LNCaP clone FGC (cell line): Measurements from ENCODE around the gene TSR3.

Experiments used
- DNase-seq: peaks from one replicate; pipeline ENCODE4 v3.0.0-alpha.2; 2011; ENCODE audit warnings: low read depth
- H3K4me3 ChIP-seq: 2 replicates; pipeline ENCODE4 v1.5.1; 2011; ENCODE audit warnings: mild to moderate bottlenecking, low read depth, low read length, control low read depth
- TF ChIP-seq, protein P1 (sequence below): IDR thresholded peaks from 2 replicates; pipeline ENCODE4 v1.5.1; 2012; ENCODE audit warnings: mild to moderate bottlenecking; ENCODE audit not compliant: control insufficient read depth, insufficient read depth; ENCODE audit errors: extremely low read depth

TSR3 gene

DNA sequence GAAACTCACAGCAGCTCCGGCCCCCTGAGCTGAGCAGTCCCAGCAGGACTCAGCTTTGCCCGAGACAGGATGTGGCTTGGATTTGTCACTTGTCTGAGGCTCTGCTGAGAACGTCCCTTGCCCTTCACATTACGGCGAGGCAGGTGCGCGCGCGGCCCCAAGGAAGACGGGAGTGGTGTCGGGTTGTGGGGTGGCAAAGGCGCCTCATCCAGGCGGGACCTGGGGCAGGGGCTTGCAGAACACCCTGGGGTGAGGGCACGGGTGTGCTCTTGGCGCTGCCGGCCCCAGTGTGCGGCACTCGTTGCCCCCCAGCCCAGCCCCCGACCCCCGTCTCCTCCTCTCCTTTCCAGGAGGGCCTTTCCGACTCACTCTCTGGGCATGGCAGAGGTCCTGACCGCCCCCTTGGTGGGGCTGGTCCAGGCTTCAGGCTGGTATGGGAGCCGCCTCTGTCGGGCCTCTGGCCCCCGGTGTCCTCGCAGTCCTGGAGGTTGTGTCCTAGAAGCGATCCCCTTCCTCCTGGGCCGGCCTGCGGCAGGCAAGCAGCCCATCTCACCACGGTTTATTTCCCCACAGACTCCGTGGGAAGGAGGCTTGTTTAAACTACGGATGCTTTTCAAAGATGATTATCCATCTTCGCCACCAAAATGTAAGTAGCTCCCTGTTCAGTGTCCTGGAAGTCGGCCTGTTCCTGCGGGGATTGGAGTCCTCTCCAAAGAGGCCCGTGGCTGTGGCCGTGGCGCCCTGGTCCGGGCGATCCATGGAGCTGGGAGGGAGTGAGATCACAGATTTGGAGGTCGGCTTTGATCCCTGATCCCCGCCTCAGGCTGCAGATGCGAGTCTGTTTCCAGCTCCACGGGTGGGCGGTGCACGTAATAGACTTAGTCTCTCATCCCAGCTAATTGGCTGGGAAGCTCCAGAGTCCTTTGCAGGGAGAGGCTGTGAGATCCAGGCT, 36.3 kb downstream of the TSR3 start:
- TF ChIP-seq, protein P1, sequence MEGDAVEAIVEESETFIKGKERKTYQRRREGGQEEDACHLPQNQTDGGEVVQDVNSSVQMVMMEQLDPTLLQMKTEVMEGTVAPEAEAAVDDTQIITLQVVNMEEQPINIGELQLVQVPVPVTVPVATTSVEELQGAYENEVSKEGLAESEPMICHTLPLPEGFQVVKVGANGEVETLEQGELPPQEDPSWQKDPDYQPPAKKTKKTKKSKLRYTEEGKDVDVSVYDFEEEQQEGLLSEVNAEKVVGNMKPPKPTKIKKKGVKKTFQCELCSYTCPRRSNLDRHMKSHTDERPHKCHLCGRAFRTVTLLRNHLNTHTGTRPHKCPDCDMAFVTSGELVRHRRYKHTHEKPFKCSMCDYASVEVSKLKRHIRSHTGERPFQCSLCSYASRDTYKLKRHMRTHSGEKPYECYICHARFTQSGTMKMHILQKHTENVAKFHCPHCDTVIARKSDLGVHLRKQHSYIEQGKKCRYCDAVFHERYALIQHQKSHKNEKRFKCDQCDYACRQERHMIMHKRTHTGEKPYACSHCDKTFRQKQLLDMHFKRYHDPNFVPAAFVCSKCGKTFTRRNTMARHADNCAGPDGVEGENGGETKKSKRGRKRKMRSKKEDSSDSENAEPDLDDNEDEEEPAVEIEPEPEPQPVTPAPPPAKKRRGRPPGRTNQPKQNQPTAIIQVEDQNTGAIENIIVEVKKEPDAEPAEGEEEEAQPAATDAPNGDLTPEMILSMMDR, result no peak
- no peak overlapping the region for H3K4me3 ChIP-seq
- DNase-seq, result no peak

DNA sequence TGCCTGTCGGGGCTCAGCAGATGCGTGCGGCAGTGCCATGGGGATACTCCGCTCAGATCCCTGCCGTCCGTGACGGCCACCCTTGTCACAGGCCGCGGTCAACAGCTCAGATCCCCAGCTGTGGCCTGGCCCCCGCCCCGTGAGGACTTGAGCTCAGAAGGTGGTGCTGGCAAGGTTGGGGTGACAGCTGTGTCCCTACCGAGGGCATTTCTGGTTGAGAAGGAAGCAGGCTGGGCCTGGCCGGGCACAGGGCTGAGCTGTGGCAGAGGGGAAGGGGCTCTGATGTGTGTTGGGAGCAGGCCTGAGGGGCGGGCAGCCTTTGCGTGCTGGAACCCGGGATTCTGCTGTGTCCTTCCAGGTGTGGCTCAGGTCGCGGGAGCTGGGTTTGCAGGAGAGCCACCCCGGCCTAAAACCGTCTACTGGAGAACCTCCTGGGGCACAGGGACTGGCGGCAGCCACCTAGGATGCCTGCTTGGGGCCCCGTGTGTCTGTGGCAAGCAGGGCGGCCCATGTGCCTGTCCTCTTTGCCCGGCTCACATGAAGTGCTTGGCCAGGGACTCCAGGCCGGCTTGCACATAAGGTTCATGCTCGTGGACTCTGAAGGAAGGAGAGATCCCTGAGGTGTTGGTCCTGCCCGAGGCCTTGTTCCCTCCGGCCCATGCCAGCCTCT, 37.1 kb downstream of the TSR3 start:
- DNase-seq, result no peak
- TF ChIP-seq, protein P1, result no peak
- H3K4me3 ChIP-seq, result no peak overlapping the region

DNA sequence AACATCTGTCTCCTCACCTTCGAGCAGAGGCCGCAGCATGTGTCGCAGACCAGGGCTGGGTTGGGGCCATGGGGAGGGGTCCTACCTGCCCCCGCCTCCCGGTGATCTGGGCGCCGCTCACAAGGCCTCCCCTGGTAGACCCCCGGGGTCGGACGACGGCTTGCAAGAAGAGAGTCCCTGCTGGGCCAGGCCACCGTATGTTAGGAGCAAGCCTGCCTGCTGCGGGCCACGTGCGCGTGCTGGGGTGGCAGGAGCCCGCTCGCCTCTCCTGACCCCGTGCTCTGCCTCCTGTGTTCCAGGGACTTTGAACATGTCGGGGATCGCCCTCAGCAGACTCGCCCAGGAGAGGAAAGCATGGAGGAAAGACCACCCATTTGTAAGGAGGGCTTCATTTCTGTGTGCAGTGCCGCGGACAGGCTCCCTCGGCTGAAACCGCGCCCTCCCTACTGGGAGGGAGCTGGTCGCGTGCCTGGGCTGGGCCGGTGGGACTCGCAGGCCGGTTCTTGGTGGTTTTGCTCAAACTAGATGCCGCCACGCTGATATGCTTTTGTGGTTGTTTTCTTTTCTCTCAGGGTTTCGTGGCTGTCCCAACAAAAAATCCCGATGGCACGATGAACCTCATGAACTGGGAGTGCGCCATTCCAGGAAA, 37.8 kb downstream of the TSR3 start:
- no peak for DNase-seq
- no peak overlapping the region for H3K4me3 ChIP-seq
- TF ChIP-seq, protein P1, result no peak

DNA sequence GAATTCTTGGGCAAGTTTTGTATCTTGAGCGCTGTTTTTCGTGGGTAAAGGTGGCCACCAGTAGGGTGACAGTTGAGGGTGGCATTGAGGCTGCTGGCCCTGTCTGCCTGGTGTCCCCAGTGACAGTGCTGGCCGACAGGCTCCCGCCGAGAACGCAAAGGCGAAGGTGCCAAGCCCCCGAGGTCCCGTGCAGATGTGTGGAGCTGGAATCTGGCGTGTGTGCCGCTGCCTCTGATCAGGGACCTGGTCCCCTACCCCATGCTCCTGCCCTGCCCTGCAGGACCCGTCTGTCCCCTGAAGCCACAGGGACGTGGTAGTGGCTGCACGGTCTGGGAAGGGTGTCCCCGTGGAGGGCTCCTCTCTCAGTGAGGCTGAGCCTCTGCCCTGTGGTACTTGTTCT, 38.8 kb downstream of the TSR3 start:
- DNase-seq, result no peak
- no peak overlapping the region for H3K4me3 ChIP-seq
- TF ChIP-seq, protein P1, result no peak

DNA sequence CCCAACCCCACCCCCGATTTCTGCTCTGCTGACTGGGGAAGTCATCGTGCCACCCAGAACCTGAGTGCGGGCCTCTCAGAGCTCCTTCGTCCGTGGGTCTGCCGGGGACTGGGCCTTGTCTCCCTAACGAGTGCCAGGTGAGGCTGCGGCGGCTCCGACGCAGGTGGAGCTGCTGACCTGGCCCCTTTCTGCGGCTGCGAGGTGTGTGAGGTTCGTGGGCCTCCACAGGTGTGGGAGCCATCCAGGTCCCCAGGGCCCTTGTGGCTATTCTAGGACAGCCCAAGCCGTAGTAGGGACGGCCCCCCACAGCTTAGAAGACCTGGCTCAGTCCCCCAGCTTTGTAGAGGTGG, 39.2 kb downstream of the TSR3 start:
- H3K4me3 ChIP-seq, result peak overlapping the region; percentile 97
- no peak for DNase-seq
- TF ChIP-seq, protein P1, result no peak

DNA sequence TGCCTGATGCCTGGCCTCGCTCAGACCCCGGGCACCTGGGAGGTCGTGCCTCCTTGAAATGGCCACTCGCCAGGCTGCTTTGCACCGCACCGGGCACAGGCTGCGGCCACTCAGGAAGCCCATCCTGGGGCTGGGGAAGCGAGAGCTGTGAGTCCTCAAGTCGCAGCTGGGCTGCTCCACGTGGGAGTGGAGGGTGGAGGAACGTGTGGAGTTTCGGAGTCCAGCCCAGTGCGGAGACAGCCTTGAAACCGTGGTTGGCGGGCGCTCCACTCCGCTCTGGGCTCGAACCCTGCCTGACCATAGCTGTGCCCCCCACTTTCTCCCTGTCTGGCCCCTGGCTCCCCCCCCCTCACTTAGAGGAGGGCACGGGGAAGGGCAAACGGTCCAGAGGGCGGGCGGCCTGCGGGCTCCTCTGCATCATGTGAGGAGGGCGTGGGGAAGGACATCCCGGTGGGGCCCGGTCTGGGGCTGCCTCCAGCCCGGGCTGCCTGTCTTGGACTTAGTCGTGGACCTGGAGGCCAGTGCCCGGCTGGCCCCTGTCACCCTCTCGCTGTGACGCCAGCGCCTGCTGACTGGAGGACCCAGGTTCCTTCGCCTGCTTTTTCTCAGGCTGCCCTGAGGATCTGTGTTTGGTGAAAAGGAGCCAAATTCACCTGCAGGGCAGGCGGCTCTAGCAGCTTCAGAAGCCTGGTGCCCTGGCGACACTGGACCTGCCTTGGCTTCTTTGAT, 39.8 kb downstream of the TSR3 start:
- H3K4me3 ChIP-seq, result peak overlapping the region; percentile 97
- no peak for DNase-seq
- TF ChIP-seq, protein P1, result no peak
